A673 (cell line): Measurements from ENCODE around the gene TTBK2.

ENCODE experiments used
- EZH2 ChIP-seq: fragments of 200-600 bp; sonication (generic); IDR thresholded peaks from 2 replicates; pipeline ENCODE4 v1.6.1; 2017; ENCODE audit warnings: borderline replicate concordance, low read depth, mild to moderate bottlenecking, mixed read lengths, antibody characterized with exemption, low read length; ENCODE audit not compliant: poor library complexity, severe bottlenecking
- TF ChIP-seq, protein P1 (sequence below): fragments of 300-800, 200-600 bp; sonication (generic); conservative IDR thresholded peaks from 2 replicates; pipeline ENCODE4 v1.5.1; 2017; ENCODE audit warnings: low read depth, mild to moderate bottlenecking, antibody characterized with exemption, low read length, moderate library complexity, mixed read lengths

DNA sequence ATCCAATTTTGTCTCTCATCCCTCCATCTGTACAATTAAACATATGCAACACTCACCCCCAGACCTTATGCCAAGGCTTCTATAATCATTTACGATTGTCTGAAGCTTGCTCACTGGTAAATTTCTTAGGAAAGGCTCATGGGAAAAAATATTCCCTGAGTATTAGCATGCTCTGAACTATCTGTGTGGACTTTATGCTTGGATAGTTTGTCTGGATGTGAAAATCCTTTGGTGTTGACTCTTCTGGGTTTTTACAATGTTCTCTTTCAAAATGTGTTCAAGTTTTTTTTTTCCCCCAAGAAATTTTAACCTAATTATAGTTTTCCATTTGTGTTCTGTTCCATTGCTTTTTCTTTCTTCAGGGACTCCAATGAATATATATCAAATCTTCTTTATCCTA is 19.9 kb upstream of the TTBK2 start:
- TF ChIP-seq, protein P1, sequence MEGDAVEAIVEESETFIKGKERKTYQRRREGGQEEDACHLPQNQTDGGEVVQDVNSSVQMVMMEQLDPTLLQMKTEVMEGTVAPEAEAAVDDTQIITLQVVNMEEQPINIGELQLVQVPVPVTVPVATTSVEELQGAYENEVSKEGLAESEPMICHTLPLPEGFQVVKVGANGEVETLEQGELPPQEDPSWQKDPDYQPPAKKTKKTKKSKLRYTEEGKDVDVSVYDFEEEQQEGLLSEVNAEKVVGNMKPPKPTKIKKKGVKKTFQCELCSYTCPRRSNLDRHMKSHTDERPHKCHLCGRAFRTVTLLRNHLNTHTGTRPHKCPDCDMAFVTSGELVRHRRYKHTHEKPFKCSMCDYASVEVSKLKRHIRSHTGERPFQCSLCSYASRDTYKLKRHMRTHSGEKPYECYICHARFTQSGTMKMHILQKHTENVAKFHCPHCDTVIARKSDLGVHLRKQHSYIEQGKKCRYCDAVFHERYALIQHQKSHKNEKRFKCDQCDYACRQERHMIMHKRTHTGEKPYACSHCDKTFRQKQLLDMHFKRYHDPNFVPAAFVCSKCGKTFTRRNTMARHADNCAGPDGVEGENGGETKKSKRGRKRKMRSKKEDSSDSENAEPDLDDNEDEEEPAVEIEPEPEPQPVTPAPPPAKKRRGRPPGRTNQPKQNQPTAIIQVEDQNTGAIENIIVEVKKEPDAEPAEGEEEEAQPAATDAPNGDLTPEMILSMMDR, result no peak
- TF ChIP-seq EZH2, result no peak
